T-cell (primary cell): ENCODE results near the gene COBL. TPM values are rescaled to one million over a fixed set of nuclear protein-coding genes. Genes with fewer than 3 reads are reported as not detected.

ENCODE experiments used
- ATAC-seq, 4 experiments: fragments of 200-7000 bp in 3 of 4; fragments of 150-1000 bp in 1 of 4; cut with Tn5 transposase; replicated peaks in 1 of 4; 1 replicate in 3 of 4; 2 replicates in 1 of 4; pipeline ENCODE4 v1.10.0; 2021; ENCODE audit warnings: moderate library complexity in 3 of 4, mild to moderate bottlenecking in 2 of 4, moderate number of reproducible peaks in 1 of 4
- CTCF ChIA-PET, 2 donors: fragments of 300-600 bp; sonication (Branson Sonifier 250); formaldehyde crosslinking; loops; one replicate each; lab custom pipeline; 2022; ENCODE audit warnings: antibody characterized with exemption in 2 of 2; lab: Charles Lee
- POLR2A ChIA-PET, 2 donors: fragments of 300-600 bp; sonication (Branson Sonifier 250); formaldehyde crosslinking; loops; one replicate each; lab custom pipeline; 2022; ENCODE audit warnings: antibody characterized with exemption in 2 of 2; lab: Charles Lee
- DNase-seq, 35 experiments: peaks; one replicate each; pipeline versions ENCODE4 v3.0.0 to v3.0.0-alpha.2; 2013 to 2023
- H3K27ac ChIP-seq: one replicate; pipeline ENCODE4 v1.5.1; 2013; ENCODE audit warnings: low read length
- H3K27me3 ChIP-seq, 2 experiments: replicated peaks in 1 of 2; 1 replicate in 1 of 2; 2 replicates in 1 of 2; pipeline versions ENCODE4 v1.6.1 to v1.7.0; 2013; ENCODE audit warnings: low read length in 1 of 2, mixed read lengths in 1 of 2; ENCODE audit not compliant: control insufficient read depth in 2 of 2, insufficient read depth in 2 of 2; ENCODE audit errors: extremely low read depth in 1 of 2
- H3K36me3 ChIP-seq, 2 donors: 1 replicate in 1 of 2; 2 replicates in 1 of 2; pipeline versions ENCODE4 v1.6.1 to v1.7.0; 2013; ENCODE audit warnings: low read length in 1 of 2; ENCODE audit not compliant: control insufficient read depth in 2 of 2, insufficient read depth in 1 of 2; ENCODE audit errors: extremely low read depth in 1 of 2
- H3K4me1 ChIP-seq, 2 experiments: 1 replicate in 1 of 2; 2 replicates in 1 of 2; pipeline versions ENCODE4 v1.6.1 to v1.7.0; 2013; ENCODE audit warnings: low read length in 2 of 2, mixed read lengths in 1 of 2; ENCODE audit not compliant: insufficient read depth in 2 of 2, control insufficient read depth in 1 of 2; ENCODE audit errors: extremely low read depth in 1 of 2
- H3K4me3 ChIP-seq, 2 donors: 1 replicate in 1 of 2; 2 replicates in 1 of 2; pipeline versions ENCODE4 v1.5.1 to v1.7.0; 2013; ENCODE audit warnings: mild to moderate bottlenecking in 2 of 2, low read length in 1 of 2, moderate library complexity in 1 of 2; ENCODE audit not compliant: control insufficient read depth in 1 of 2; ENCODE audit errors: extremely low read depth in 1 of 2
- H3K9me3 ChIP-seq: 2 replicates; pipeline ENCODE4 v1.7.0; 2013
- H3K27ac Mint-ChIP-seq, 2 donors: one replicate each; pipeline ENCODE4 v1.8.0; 2020 to 2021; ENCODE audit warnings: mild to moderate bottlenecking in 2 of 2, mixed read lengths in 2 of 2
- H3K27me3 Mint-ChIP-seq, 2 donors: one replicate each; pipeline ENCODE4 v1.8.0; 2021 to 2022; ENCODE audit warnings: mixed read lengths in 2 of 2
- H3K36me3 Mint-ChIP-seq: one replicate; pipeline ENCODE4 v1.8.0; 2021; ENCODE audit warnings: mixed read lengths
- H3K4me1 Mint-ChIP-seq, 3 donors: one replicate each; pipeline ENCODE4 v1.8.0; 2020 to 2022; ENCODE audit warnings: mixed read lengths in 3 of 3, mild to moderate bottlenecking in 1 of 3
- H3K4me3 Mint-ChIP-seq, 3 donors: one replicate each; pipeline ENCODE4 v1.8.0; 2020 to 2022; ENCODE audit warnings: mild to moderate bottlenecking in 3 of 3, mixed read lengths in 3 of 3, moderate library complexity in 3 of 3
- H3K9me3 Mint-ChIP-seq, 3 donors: one replicate each; pipeline ENCODE4 v1.8.0; 2020 to 2022; ENCODE audit warnings: mixed read lengths in 3 of 3
- WGBS: methylation state at CpG from one replicate; pipeline ENCODE4 v1.1.5; 2013; ENCODE audit warnings: missing lambda C conversion rate; ENCODE audit not compliant: insufficient coverage; 5-methylcytosine and 5-hydroxymethylcytosine counted together
- total RNA-seq, 35 experiments: library from RNA in 6 of 35; stranded (reverse) in 6 of 35; fragments of 120-200 nt in 1 of 35; gene quantifications; one replicate each; pipeline versions ENCODE4 v1.2.1 to v1.2.4 and lab custom pipeline; 2013 to 2026

COBL gene
- total RNA-seq, 5 donors from 2014 or later (not counting 1 experiment from before 2014, with no cell fraction given), result 0.07 to 0.26 (median 0.17) TPM; not detected in 1

DNA sequence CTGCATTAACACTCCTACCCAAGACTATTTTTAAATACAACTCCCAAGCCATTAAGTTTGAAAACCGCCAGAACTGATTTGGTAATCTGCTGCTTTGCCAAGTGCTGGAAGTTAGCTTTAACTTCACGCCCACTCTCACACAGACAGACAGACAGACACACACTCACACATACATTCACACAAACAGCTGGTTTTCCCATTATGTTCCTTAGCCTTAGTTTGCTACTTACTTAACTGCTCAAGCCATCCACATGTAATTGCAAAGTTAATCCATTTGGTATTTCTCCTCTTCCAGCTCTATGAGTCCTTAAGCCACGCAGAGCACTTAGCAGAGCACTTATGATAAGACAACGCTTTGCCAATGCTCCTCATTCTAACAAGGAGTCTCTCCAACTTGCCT is 8.3 kb downstream of the COBL start:
- Mint-ChIP-seq H3K9me3 (no peaks in the 10 kb centered on the region), H3K36me3 (no peaks in the 10 kb centered on the region), H3K27ac (no peak overlapping the region), H3K4me3 (no peak overlapping the region), H3K4me1 (no peaks in the 10 kb centered on the region), H3K27me3 (peaks cover 4 to 8% of the 10 kb centered on the region in 2 donors)
- Histone ChIP-seq H3K4me1 (no peaks in the 10 kb centered on the region), H3K27ac (no peak overlapping the region), H3K9me3 (no peaks in the 10 kb centered on the region), H3K36me3 (no peaks in the 10 kb centered on the region), H3K4me3 (no peak overlapping the region), H3K27me3 (peaks cover 0 to 9% of the 10 kb centered on the region in 2 experiments)
- ChIA-PET POLR2A (no interaction called here), CTCF (interaction anchor here in 1 of 2 donors (0.6 kb wide), 1 partner anchor 24 kb away, joined by 4 read pairs; no protein-coding TSS in a partner anchor)
- WGBS, result 76% methylated on average over 2 of the region's 4 CpGs
- no peak for ATAC-seq
- no peak for DNase-seq

DNA sequence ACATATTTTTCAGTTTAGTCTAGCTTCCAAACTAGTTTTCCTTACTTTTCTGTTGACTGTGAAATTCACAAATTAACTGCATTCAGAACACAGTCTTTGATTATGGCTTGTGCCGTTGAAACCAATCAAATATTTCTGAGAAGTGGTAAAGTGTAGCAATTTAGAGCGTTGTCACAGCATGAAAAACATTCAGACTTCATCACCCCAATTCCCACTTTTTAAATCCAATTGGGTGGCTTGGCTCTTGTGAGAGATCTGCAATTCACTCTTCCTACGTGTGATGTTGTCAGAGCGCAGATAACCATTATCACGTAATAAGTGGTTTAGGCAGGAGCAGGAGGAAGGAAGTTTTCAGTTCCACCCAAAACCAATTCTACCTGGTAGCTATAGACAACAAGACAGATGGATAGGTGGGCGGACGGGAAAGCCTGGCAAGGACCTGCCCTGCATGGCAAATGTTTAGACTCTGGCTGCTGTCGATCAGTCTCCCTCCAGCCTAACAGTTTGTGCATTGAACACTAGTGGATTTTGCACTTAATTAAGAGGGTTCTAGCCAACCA is 8.9 kb downstream of the COBL start:
- ChIA-PET CTCF (interaction anchor here in 1 of 2 donors (0.6 kb wide), 1 partner anchor 23 kb away, joined by 4 read pairs; no protein-coding TSS in a partner anchor), POLR2A (no interaction called here)
- H3K9me3 Mint-ChIP-seq, result no peaks in the 10 kb centered on the region
- H3K27me3 Mint-ChIP-seq, result peaks cover 4 to 8% of the 10 kb centered on the region in 2 donors
- H3K27ac Mint-ChIP-seq, result no peak overlapping the region
- H3K4me1 Mint-ChIP-seq, result no peaks in the 10 kb centered on the region
- H3K4me1 ChIP-seq, result no peaks in the 10 kb centered on the region
- H3K4me3 Mint-ChIP-seq, result no peak overlapping the region
- 100% methylated on average over 1 of the region's 8 CpGs for WGBS
- no peaks in the 10 kb centered on the region for H3K9me3 ChIP-seq
- no peak overlapping the region for H3K4me3 ChIP-seq
- H3K27ac ChIP-seq, result no peak overlapping the region
- H3K27me3 ChIP-seq, result peaks cover 0 to 9% of the 10 kb centered on the region in 2 experiments
- no peak for DNase-seq
- no peaks in the 10 kb centered on the region for H3K36me3 Mint-ChIP-seq
- ATAC-seq, result no peak
- no peaks in the 10 kb centered on the region for H3K36me3 ChIP-seq

DNA sequence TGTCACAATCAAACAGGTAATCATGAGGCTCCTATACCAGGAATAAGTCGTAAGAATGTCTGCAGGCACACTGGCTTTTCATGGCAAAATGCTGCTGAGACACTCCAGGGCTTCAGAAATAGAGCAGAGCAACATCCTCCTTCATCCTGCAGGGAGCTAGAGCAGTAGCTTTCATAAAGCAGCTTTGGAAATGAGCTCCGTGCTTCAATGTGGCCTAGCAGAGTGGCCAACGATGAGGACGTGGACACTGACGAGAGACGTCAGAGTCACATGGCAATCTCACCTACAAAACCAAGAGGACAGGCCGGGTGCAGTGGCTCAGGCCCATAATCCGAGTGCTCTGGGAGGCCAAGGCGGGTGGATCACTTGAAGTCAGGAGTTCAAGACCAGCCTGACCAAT is 9.8 kb downstream of the COBL start:
- ChIA-PET CTCF (interaction anchor here in 1 of 2 donors (0.5 kb wide), 1 partner anchor 22 kb away, joined by 4 read pairs; no protein-coding TSS in a partner anchor), POLR2A (no interaction called here)
- no peak overlapping the region for H3K4me3 Mint-ChIP-seq
- no peak for DNase-seq
- Histone ChIP-seq H3K27ac (no peak overlapping the region), H3K27me3 (peaks cover 0 to 10% of the 10 kb centered on the region in 2 experiments), H3K9me3 (no peaks in the 10 kb centered on the region), H3K36me3 (no peaks in the 10 kb centered on the region), H3K4me1 (no peaks in the 10 kb centered on the region), H3K4me3 (no peak overlapping the region)
- WGBS, result 94% methylated on average over 8 of the region's 9 CpGs
- no peaks in the 10 kb centered on the region for H3K36me3 Mint-ChIP-seq
- no peaks in the 10 kb centered on the region for H3K4me1 Mint-ChIP-seq
- no peaks in the 10 kb centered on the region for H3K9me3 Mint-ChIP-seq
- peaks cover 4 to 6% of the 10 kb centered on the region in 2 donors for H3K27me3 Mint-ChIP-seq
- no peak for ATAC-seq
- no peak overlapping the region for H3K27ac Mint-ChIP-seq

DNA sequence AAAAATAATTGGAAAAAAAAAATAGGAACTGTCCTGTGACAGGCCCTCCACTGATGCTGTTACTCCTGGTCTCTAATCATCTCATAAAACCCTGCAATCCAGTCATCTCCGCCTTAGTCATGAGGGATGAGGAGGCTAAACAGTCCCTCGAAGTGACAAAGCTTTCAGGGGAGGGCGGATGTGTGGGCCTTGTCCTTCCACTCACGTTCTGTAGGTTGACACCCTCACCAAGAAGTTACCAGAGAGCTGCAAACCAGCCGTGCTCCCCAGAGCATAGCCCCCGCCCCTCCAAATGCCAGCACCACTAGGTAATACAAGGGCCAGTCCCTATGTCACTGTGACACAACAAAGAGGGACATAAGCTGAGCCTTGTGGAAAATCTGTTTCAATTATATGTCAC is 11.9 kb downstream of the COBL start:
- no peak overlapping the region for H3K27ac Mint-ChIP-seq
- H3K9me3 Mint-ChIP-seq, result no peaks in the 10 kb centered on the region
- CTCF ChIA-PET, result no interaction called here
- no peaks in the 10 kb centered on the region for H3K4me1 ChIP-seq
- H3K9me3 ChIP-seq, result no peaks in the 10 kb centered on the region
- no peak overlapping the region for H3K4me3 Mint-ChIP-seq
- no peak for ATAC-seq
- POLR2A ChIA-PET, result no interaction called here
- no peaks in the 10 kb centered on the region for H3K36me3 Mint-ChIP-seq
- peaks cover 0 to 12% of the 10 kb centered on the region in 2 donors for H3K27me3 Mint-ChIP-seq
- no peak for DNase-seq
- no peak overlapping the region for H3K4me3 ChIP-seq
- no peaks in the 10 kb centered on the region for H3K36me3 ChIP-seq
- H3K27me3 ChIP-seq, result peaks cover 0 to 13% of the 10 kb centered on the region in 2 experiments
- H3K4me1 Mint-ChIP-seq, result no peaks in the 10 kb centered on the region
- H3K27ac ChIP-seq, result no peak overlapping the region
- WGBS, result 68% methylated on average over 3 of the region's 6 CpGs

DNA sequence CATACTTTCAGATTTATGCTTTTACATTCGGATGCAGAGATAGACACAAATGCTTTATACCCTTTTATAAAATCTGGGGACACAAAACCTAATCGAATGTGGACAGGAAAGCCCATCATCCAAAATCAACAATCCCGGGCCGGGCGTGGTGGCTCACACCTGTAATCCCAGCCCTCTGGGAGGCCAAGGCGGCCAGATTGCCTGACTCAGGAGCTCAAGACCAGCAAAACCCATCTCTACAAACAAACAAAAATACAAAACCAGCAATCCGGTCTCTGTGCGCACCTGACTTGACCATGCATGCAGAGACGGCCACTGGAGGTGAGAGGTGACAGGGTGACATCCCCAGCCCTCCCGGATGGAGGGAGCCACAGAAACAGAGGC is 13.5 kb downstream of the COBL start:
- Histone ChIP-seq H3K9me3 (no peaks in the 10 kb centered on the region), H3K27ac (no peak overlapping the region), H3K36me3 (no peaks in the 10 kb centered on the region), H3K27me3 (peaks cover 0 to 8% of the 10 kb centered on the region in 2 experiments), H3K4me3 (no peak overlapping the region), H3K4me1 (no peaks in the 10 kb centered on the region)
- H3K36me3 Mint-ChIP-seq, result no peaks in the 10 kb centered on the region
- 81% methylated on average over 3 of the region's 10 CpGs for WGBS
- ATAC-seq (no peak), DNase-seq (no peak)
- H3K4me3 Mint-ChIP-seq, result no peak overlapping the region
- no peaks in the 10 kb centered on the region for H3K4me1 Mint-ChIP-seq
- CTCF ChIA-PET, result no interaction called here
- H3K27ac Mint-ChIP-seq, result no peak overlapping the region
- POLR2A ChIA-PET, result no interaction called here
- no peaks in the 10 kb centered on the region for H3K9me3 Mint-ChIP-seq
- peaks cover 0 to 12% of the 10 kb centered on the region in 2 donors for H3K27me3 Mint-ChIP-seq

DNA sequence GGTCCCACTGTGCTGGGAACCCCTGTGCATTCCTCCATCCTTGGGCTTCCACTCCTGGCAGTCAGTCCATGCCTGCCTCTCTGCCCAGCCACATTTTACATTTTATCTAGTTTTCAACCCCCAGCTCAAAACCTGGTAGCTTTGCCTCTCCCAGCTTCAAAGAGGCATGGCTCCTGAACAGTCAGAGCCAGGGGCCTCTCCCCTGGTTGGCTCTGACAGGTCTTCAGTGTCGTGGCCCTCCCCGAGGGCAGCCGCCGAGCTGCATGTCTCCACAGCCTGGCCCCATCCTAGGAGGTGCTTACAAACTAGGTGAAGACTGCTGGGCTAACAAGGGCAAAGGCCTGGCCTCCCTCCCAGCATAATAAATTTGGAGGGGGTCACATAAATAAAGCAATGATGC is 14.8 kb downstream of the COBL start:
- CTCF ChIA-PET, result no interaction called here
- H3K36me3 ChIP-seq, result no peaks in the 10 kb centered on the region
- Mint-ChIP-seq H3K4me1 (no peaks in the 10 kb centered on the region), H3K9me3 (no peaks in the 10 kb centered on the region), H3K36me3 (no peaks in the 10 kb centered on the region), H3K27me3 (peaks cover 0 to 12% of the 10 kb centered on the region in 2 donors), H3K4me3 (no peak overlapping the region), H3K27ac (no peak overlapping the region)
- H3K4me1 ChIP-seq, result no peaks in the 10 kb centered on the region
- H3K4me3 ChIP-seq, result no peak overlapping the region
- H3K9me3 ChIP-seq, result no peaks in the 10 kb centered on the region
- WGBS, result no CpG with 5 or more reads among the region's 4 CpGs
- DNase-seq (no peak), ATAC-seq (no peak)
- no peak overlapping the region for H3K27ac ChIP-seq
- POLR2A ChIA-PET, result no interaction called here
- peaks cover 0 to 8% of the 10 kb centered on the region in 2 experiments for H3K27me3 ChIP-seq
